Vagina (tissue), 2 donors: Measurements from ENCODE around the gene IFT27.

Source experiments
- POLR2A ChIP-seq, 2 donors: fragments of 450-650 bp; IDR thresholded peaks; one replicate each; pipeline ENCODE4 v1.6.1; 2017; ENCODE audit warnings: antibody characterized with exemption in 2 of 2, mild to moderate bottlenecking in 2 of 2, moderate library complexity in 2 of 2
- POLR2AphosphoS5 ChIP-seq, 2 donors: sonication (generic); formaldehyde crosslinking; IDR thresholded peaks; one replicate each; pipeline ENCODE4 v1.9.0; 2017; ENCODE audit warnings: antibody characterized with exemption in 2 of 2, mild to moderate bottlenecking in 2 of 2, low read depth in 1 of 2; ENCODE audit not compliant: insufficient read depth in 1 of 2

DNA sequence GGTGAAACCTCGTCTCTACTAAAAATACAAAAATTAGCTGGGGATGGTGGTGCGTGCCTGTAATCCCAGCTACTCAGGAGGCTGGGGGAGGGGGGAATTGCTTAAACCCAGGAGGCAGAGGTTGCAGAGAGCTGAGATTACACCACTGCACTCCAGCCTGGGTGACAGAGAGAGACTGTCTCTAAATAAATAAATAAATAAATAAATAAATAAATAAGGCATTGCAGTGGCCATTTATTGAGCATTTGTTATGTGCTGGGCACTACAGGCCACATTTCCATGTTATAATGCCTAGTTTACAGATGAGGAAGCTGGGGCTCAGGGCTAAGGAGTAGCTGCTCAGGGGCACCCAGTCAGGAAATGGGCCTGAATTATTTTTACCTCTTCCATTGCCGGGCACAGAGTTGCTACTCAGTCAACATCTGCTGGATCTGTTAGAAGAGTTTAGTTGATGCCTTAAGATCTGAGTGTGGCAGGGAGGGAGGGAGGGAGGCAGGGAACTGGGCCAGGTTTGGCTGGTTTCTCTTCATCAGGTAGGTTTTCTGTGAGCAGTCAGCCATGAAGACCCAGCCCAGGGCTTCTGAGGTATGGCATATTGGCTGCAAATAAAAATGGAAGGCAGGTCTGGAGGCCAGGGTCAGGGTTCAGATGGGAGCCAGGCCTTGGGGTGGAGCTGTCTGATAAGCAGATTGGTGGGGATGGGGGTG is 35.3 kb upstream of the IFT27 start:
- TF ChIP-seq POLR2AphosphoS5 (IDR thresholded peaks at IDR 0.05; ENCODE audit: insufficient read depth in 1 of 2, low read depth in 1 of 2) (no peak), POLR2A (IDR thresholded peaks at IDR 0.05) (no peak)
